ENCODE measurements around the gene TOLLIP.
A peak's percentile ranks its signal among the peaks of the same experiment; 100 is the strongest.

Gene TOLLIP

DNA sequence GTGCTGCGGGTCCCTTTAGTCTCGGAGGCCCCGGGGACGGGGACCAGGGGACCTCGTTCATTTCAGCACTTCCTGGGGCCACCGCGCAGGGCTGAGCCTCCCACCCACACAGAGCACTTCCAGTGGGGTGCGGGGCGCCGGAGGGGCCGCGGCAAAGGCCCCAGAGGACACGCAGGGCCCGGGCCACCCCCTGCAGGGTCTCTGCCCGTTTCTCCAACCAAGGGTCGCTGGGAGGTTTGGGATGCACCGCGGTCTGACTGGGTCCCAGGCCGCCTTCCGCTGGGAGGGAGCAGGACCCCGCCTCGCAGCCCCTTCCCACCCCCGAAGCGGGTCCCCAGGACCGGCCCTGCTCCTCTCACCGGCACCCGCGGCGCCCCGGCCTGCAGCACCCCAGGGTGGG, 37.5 kb downstream of the TOLLIP start:
- no peak for ATAC-seq
- no peak for TF ChIP-seq SNAI2 (CRISPR knock-in tag; IDR thresholded peaks at IDR 0.05)
- no peak for TF ChIP-seq TOX (CRISPR knock-in tag; IDR thresholded peaks at IDR 0.05; ENCODE audit: borderline replicate concordance)
- TF ChIP-seq RARB (CRISPR knock-in tag; IDR thresholded peaks at IDR 0.05): no peak
- no peak for TF ChIP-seq ZNF565 (CRISPR knock-in tag; conservative IDR thresholded peaks at IDR 0.05; ENCODE audit: low read depth)

DNA sequence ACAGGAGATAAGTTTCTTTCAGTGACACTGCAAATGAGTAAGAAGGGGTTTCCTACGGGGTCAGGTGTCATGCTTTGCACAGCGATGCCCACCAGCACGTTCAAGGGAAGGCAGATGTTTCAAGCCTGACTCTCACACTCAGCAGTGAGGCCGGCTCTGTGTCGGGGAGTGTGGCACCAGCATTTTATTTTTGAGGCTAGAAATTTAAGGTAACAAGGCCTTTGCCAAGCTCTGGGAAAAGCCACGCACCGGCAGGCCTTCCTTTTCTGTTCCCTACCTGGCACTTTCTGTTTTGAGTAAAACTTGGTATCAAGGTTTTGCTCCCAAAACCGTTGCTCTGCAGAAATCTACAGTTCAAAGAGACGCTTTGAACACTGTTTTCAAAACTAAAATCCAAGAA, 38.0 kb downstream of the TOLLIP start:
- TF ChIP-seq ZNF565 (CRISPR knock-in tag; conservative IDR thresholded peaks at IDR 0.05; ENCODE audit: low read depth): no peak
- TF ChIP-seq PPARA (CRISPR knock-in tag; IDR thresholded peaks at IDR 0.05; ENCODE audit: borderline replicate concordance): no peak
- TF ChIP-seq, protein P1, sequence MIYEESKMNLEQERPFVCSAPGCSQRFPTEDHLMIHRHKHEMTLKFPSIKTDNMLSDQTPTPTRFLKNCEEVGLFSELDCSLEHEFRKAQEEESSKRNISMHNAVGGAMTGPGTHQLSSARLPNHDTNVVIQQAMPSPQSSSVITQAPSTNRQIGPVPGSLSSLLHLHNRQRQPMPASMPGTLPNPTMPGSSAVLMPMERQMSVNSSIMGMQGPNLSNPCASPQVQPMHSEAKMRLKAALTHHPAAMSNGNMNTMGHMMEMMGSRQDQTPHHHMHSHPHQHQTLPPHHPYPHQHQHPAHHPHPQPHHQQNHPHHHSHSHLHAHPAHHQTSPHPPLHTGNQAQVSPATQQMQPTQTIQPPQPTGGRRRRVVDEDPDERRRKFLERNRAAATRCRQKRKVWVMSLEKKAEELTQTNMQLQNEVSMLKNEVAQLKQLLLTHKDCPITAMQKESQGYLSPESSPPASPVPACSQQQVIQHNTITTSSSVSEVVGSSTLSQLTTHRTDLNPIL (CRISPR knock-in tag; IDR thresholded peaks at IDR 0.05; ENCODE audit: low read depth): no peak
- TF ChIP-seq, protein P2, sequence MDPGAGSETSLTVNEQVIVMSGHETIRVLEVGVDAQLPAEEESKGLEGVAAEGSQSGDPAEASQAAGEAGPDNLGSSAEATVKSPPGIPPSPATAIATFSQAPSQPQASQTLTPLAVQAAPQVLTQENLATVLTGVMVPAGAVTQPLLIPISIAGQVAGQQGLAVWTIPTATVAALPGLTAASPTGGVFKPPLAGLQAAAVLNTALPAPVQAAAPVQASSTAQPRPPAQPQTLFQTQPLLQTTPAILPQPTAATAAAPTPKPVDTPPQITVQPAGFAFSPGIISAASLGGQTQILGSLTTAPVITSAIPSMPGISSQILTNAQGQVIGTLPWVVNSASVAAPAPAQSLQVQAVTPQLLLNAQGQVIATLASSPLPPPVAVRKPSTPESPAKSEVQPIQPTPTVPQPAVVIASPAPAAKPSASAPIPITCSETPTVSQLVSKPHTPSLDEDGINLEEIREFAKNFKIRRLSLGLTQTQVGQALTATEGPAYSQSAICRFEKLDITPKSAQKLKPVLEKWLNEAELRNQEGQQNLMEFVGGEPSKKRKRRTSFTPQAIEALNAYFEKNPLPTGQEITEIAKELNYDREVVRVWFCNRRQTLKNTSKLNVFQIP (CRISPR knock-in tag; IDR thresholded peaks at IDR 0.05; ENCODE audit: borderline replicate concordance, low read depth): no peak
- TF ChIP-seq SNAI2 (CRISPR knock-in tag; IDR thresholded peaks at IDR 0.05): no peak
- ATAC-seq: no peak

DNA sequence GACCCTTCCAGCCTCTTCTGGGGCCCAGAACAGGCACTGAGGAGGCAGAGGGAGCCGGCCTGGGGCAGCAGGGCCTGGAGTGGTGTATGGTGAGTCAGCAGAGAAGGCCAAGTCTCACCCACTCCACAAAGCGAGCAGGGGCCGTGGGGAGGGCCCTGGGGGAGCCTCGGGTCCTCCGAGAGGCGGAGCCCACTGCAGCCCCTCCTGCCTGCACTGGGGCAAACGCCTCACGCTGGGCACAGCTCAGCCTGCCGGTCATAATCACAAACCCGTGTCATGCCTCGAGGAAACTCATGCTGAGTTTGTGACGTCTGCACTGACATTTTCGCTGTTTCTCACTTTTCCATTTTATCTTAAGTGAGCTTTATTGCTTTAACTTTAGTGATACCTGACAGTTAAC, 38.4 kb downstream of the TOLLIP start:
- TF ChIP-seq, protein P3, sequence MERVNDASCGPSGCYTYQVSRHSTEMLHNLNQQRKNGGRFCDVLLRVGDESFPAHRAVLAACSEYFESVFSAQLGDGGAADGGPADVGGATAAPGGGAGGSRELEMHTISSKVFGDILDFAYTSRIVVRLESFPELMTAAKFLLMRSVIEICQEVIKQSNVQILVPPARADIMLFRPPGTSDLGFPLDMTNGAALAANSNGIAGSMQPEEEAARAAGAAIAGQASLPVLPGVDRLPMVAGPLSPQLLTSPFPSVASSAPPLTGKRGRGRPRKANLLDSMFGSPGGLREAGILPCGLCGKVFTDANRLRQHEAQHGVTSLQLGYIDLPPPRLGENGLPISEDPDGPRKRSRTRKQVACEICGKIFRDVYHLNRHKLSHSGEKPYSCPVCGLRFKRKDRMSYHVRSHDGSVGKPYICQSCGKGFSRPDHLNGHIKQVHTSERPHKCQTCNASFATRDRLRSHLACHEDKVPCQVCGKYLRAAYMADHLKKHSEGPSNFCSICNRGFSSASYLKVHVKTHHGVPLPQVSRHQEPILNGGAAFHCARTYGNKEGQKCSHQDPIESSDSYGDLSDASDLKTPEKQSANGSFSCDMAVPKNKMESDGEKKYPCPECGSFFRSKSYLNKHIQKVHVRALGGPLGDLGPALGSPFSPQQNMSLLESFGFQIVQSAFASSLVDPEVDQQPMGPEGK (CRISPR knock-in tag; IDR thresholded peaks at IDR 0.05; ENCODE audit: borderline replicate concordance): no peak
- TF ChIP-seq ZFP3 (CRISPR knock-in tag; IDR thresholded peaks at IDR 0.05) (no peak), GLIS3 (CRISPR knock-in tag; IDR thresholded peaks at IDR 0.05) (no peak), ZFP30 (CRISPR knock-in tag; IDR thresholded peaks at IDR 0.05) (no peak), SNAI2 (CRISPR knock-in tag; IDR thresholded peaks at IDR 0.05) (no peak)
- ATAC-seq: no peak; the same call in 2 of the 3 replicates

DNA sequence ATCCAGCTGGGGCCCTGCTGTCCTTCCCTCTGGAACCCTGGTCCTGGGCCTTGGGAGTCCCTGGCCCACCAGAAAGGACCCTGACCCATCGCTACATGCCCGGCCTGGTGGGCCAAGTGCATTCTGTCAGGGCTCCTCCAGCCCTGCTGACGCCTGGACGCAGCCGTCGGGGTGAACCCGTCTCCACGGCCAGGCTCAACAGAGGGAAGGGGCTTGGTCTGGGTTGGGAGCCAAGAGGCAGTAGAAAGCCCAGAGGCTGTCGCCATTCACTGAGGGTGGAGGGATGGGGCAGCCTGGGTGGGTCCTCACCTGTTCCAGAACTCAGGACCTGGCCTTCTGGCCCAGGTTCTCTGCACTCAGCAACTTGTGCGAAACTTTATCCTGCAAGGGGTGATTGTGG, 39.0 kb downstream of the TOLLIP start:
- no peak for ATAC-seq
- TF ChIP-seq ZNF565 (CRISPR knock-in tag; conservative IDR thresholded peaks at IDR 0.05; ENCODE audit: low read depth): no peak
- no peak for TF ChIP-seq ESRRG (CRISPR knock-in tag; IDR thresholded peaks at IDR 0.05)

DNA sequence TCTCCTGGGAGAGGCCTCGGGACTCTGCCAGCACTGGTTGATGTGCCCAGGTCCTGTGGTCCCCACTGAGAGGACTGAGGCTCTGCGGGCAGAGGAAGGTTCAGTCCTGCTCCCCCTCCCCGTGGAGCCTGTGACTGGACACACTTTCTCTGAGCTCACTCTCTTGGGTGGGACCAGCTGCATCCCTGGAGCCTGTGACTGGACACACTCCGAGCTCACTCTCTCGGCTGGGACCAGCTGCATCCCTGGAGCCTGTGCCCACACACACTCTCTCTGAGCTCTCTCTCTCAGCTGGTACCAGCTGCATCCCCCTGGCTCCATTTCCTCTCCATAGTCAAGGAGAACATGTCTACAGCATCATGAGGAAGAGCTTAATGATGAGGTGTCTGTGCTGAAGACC, 39.5 kb downstream of the TOLLIP start:
- peak; percentile 25; the same call in 2 of the 3 replicates for ATAC-seq
- no peak for TF ChIP-seq PPARA (CRISPR knock-in tag; IDR thresholded peaks at IDR 0.05; ENCODE audit: borderline replicate concordance)
- TF ChIP-seq BACH2 (CRISPR knock-in tag; IDR thresholded peaks at IDR 0.05; ENCODE audit: borderline replicate concordance): no peak
- TF ChIP-seq TCF4 (CRISPR knock-in tag; IDR thresholded peaks at IDR 0.05; ENCODE audit: borderline replicate concordance): no peak
- no peak for TF ChIP-seq CSDC2 (CRISPR knock-in tag; IDR thresholded peaks at IDR 0.05)
- TF ChIP-seq ZFP3 (CRISPR knock-in tag; IDR thresholded peaks at IDR 0.05): no peak
- no peak for TF ChIP-seq ESRRG (CRISPR knock-in tag; IDR thresholded peaks at IDR 0.05)
- TF ChIP-seq, protein P4, sequence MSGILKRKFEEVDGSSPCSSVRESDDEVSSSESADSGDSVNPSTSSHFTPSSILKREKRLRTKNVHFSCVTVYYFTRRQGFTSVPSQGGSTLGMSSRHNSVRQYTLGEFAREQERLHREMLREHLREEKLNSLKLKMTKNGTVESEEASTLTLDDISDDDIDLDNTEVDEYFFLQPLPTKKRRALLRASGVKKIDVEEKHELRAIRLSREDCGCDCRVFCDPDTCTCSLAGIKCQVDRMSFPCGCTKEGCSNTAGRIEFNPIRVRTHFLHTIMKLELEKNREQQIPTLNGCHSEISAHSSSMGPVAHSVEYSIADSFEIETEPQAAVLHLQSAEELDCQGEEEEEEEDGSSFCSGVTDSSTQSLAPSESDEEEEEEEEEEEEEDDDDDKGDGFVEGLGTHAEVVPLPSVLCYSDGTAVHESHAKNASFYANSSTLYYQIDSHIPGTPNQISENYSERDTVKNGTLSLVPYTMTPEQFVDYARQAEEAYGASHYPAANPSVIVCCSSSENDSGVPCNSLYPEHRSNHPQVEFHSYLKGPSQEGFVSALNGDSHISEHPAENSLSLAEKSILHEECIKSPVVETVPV (CRISPR knock-in tag; IDR thresholded peaks at IDR 0.05): no peak
- TF ChIP-seq ZFP30 (CRISPR knock-in tag; IDR thresholded peaks at IDR 0.05): no peak
- no peak for TF ChIP-seq ZNF8 (CRISPR knock-in tag; IDR thresholded peaks at IDR 0.05)
- TF ChIP-seq ISL1 (CRISPR knock-in tag; IDR thresholded peaks at IDR 0.05): no peak
- TF ChIP-seq TOX (CRISPR knock-in tag; IDR thresholded peaks at IDR 0.05; ENCODE audit: borderline replicate concordance): no peak
- TF ChIP-seq OSR1 (CRISPR knock-in tag; IDR thresholded peaks at IDR 0.05): no peak
- no peak for TF ChIP-seq ZNF70 (CRISPR knock-in tag; IDR thresholded peaks at IDR 0.05)
- no peak for TF ChIP-seq SNAI2 (CRISPR knock-in tag; IDR thresholded peaks at IDR 0.05)
- TF ChIP-seq, protein P2 (CRISPR knock-in tag; IDR thresholded peaks at IDR 0.05; ENCODE audit: borderline replicate concordance, low read depth): no peak
- no peak for TF ChIP-seq RARB (CRISPR knock-in tag; IDR thresholded peaks at IDR 0.05)
- no peak for TF ChIP-seq ARNTL (CRISPR knock-in tag; IDR thresholded peaks at IDR 0.05; ENCODE audit: borderline replicate concordance, low read depth)
- TF ChIP-seq GLIS3 (CRISPR knock-in tag; IDR thresholded peaks at IDR 0.05): no peak
- TF ChIP-seq, protein P1 (CRISPR knock-in tag; IDR thresholded peaks at IDR 0.05; ENCODE audit: low read depth): no peak
